ENCODE data around the gene DNM2.

Gene DNM2

DNA sequence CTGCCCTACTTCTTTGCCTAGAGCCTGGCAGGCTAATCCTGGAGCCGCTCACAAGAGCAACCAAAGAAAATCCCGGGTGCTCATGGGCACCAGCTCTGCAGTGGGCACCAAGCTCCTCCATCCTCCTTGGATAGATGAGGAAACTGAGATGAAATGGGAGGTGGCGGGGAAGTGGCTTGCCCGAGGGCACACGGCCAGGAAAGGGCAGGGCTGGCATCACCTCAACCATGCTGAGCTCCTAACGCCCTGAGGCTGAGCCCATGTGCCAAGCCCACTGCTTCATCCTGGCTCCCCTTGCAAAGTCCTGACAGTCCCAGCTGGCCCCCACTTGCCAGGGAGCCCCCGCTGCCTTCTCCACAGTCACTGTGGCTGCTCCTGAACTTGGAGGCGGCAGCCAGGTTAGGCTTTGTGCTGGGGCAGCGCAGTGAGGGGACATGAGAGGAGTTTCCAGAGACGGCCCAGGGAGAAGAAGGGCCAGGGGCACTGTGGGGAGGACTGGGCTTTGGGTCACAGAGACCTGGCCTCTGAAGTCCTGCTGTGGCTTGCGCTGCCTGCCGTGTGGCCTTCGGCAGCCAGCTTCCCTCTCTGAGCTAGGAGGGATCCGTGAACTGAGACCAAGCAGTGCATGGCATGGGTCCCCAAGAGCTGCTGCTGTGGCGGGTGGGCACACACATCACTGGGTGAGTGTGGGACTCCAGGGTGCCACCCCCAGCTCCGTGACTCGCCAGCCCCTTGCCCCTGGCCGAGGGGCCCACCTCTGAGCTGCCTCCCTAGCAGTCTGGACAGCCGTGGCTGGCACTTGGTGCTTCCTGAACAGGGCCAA is 100.6 kb downstream of the DNM2 start:
- TF ChIP-seq POLR2A (IDR thresholded peaks at IDR 0.05; ENCODE audit: extremely low read depth, insufficient read length) (no peak), MYC (IDR thresholded peaks at IDR 0.05; ENCODE audit: low read depth, low read length) (no peak)
- TF ChIP-seq, protein P1, sequence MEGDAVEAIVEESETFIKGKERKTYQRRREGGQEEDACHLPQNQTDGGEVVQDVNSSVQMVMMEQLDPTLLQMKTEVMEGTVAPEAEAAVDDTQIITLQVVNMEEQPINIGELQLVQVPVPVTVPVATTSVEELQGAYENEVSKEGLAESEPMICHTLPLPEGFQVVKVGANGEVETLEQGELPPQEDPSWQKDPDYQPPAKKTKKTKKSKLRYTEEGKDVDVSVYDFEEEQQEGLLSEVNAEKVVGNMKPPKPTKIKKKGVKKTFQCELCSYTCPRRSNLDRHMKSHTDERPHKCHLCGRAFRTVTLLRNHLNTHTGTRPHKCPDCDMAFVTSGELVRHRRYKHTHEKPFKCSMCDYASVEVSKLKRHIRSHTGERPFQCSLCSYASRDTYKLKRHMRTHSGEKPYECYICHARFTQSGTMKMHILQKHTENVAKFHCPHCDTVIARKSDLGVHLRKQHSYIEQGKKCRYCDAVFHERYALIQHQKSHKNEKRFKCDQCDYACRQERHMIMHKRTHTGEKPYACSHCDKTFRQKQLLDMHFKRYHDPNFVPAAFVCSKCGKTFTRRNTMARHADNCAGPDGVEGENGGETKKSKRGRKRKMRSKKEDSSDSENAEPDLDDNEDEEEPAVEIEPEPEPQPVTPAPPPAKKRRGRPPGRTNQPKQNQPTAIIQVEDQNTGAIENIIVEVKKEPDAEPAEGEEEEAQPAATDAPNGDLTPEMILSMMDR (IDR thresholded peaks at IDR 0.05; ENCODE audit: low read depth, low read length) = no peak
- TF ChIP-seq, protein P2, sequence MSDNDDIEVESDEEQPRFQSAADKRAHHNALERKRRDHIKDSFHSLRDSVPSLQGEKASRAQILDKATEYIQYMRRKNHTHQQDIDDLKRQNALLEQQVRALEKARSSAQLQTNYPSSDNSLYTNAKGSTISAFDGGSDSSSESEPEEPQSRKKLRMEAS (IDR thresholded peaks at IDR 0.05; ENCODE audit: low read depth, low read length) = no peak
- no peak for DNase-seq (ENCODE audit: low read depth)
- no peak overlapping the region for H3K4me3 ChIP-seq (ENCODE audit: low read depth, low read length)

DNA sequence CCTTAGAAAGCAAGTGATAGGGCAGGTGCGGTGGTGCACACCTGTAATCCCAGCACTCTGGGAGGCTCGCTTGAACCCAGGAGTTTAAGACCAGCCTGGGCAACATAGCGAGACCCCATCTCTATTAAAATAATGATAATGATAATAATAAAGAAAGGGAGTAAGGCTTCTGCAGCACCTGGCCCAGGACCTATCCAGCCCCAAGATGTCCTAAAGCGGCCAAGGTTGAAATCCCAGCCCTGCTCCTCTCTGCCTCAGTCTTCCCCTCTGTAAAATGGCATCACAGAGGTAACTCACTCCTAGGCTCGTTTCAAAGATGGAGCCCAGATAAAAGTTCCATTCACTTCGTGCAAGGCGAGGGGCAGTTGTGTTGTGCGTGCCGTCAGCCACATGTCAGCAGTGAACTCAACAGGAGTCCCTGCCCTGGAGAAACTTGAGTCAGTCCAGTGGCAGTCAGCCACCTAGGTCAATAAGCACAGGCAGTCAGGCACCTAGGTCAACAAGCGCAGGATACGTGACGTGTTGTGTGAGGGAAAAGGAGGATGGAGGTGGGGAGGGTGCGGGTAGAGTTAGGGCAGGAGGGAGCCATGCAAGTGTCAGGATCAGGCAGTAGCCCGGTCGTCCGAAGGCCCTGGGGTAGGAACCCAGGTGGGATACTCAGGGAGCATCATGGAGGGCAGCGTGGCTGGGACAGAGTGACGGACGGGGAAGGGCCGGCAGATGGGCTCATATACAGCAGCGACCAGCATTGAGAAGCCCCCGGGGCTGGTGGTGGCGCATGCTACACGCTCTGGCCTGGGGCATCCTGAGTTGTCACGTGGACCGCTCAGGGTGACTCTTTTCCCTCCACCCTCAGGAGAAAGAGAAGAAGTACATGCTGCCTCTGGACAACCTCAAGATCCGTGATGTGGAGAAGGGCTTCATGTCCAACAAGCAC is 101.5 kb downstream of the DNM2 start:
- TF ChIP-seq MYC (IDR thresholded peaks at IDR 0.05; ENCODE audit: low read depth, low read length) = no peak
- TF ChIP-seq, protein P1 (IDR thresholded peaks at IDR 0.05; ENCODE audit: low read depth, low read length) = no peak
- TF ChIP-seq, protein P2 (IDR thresholded peaks at IDR 0.05; ENCODE audit: low read depth, low read length) = no peak
- TF ChIP-seq POLR2A (IDR thresholded peaks at IDR 0.05; ENCODE audit: extremely low read depth, insufficient read length) = no peak
- no peak overlapping the region for H3K4me3 ChIP-seq (ENCODE audit: low read depth, low read length)
- no peak for DNase-seq (ENCODE audit: low read depth)

DNA sequence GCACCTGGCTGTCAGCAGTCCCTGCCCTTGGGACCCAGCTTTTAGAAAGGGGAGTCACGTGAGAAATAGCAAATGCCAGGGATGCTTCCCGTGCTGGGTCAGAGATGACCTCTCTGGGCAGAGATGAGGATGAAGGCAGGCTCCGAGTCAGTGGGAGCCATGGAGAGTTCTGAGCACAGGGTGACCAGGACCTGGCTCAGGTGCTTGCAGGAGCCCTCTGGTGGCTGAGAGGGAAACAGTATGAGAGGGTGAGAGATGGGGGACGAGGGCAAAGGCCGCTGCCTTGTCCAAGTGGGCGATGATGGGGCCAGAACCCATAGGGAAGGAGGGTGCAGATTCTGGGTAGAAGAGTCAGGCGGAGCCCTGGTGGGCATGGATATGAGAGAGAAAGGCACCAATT is 102.3 kb downstream of the DNM2 start:
- TF ChIP-seq POLR2A (IDR thresholded peaks at IDR 0.05; ENCODE audit: extremely low read depth, insufficient read length) = no peak
- TF ChIP-seq, protein P2 (IDR thresholded peaks at IDR 0.05; ENCODE audit: low read depth, low read length) = no peak
- TF ChIP-seq, protein P1 (IDR thresholded peaks at IDR 0.05; ENCODE audit: low read depth, low read length) = peak; percentile 32
- no peak for DNase-seq (ENCODE audit: low read depth)
- no peak overlapping the region for H3K4me3 ChIP-seq (ENCODE audit: low read depth, low read length)

DNA sequence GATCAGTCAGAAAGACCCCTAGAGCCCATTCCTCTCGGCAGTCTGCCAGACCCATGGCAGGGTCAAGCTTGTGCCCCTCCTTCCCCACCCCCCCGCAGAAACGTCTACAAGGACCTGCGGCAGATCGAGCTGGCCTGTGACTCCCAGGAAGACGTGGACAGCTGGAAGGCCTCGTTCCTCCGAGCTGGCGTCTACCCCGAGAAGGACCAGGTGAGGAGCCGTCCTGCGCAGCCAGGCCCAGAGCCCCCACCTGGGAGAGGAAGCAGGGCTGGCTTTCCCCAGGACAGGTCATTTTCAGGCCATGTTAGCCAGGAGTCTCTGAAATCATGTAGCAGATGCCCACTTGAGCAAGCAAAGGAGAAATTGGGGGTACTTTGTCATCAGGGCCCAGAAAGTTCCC is 105.8 kb downstream of the DNM2 start:
- DNase-seq (ENCODE audit: low read depth) = no peak
- TF ChIP-seq MYC (IDR thresholded peaks at IDR 0.05; ENCODE audit: low read depth, low read length) (no peak), POLR2A (IDR thresholded peaks at IDR 0.05; ENCODE audit: extremely low read depth, insufficient read length) (no peak)
- TF ChIP-seq, protein P2 (IDR thresholded peaks at IDR 0.05; ENCODE audit: low read depth, low read length) = no peak
- TF ChIP-seq, protein P1 (IDR thresholded peaks at IDR 0.05; ENCODE audit: low read depth, low read length) = no peak

DNA sequence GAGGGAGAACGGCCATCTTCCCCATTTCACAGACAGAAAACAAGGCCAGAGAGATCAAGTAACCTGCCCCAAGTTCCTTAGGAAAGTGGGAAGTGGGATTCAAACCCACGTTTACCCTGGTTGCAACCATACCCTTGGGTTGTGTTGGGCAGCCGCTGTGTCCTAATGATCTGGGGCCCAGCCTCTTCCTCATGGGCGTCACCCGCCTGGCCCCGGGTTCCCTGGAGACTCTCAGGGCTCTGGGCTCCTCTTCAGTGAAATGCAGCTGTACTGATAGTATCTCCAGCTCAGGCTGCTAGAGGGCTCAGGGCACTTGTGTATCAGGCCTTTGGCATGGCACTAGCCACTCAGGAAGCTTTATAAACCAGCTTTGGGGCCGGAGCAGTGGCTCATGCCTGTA is 108.4 kb downstream of the DNM2 start:
- peak; percentile 62 for DNase-seq (ENCODE audit: low read depth)
- H3K4me3 ChIP-seq (ENCODE audit: low read depth, low read length) = no peak overlapping the region
- TF ChIP-seq POLR2A (IDR thresholded peaks at IDR 0.05; ENCODE audit: extremely low read depth, insufficient read length) (no peak), MYC (IDR thresholded peaks at IDR 0.05; ENCODE audit: low read depth, low read length) (no peak)
- TF ChIP-seq, protein P2 (IDR thresholded peaks at IDR 0.05; ENCODE audit: low read depth, low read length) = no peak
- TF ChIP-seq, protein P1 (IDR thresholded peaks at IDR 0.05; ENCODE audit: low read depth, low read length) = no peak

More for the DNA sequence above, 105.8 kb downstream of the DNM2 start:
- H3K4me3 ChIP-seq (ENCODE audit: low read depth, low read length) = no peak overlapping the region
